Ishikawa (cell line): ENCODE data around the gene SRF.

Source experiments
- CEBPB ChIP-seq: IDR thresholded peaks from 2 replicates; pipeline ENCODE4 v1.6.1; 2012
- CREB1 ChIP-seq: IDR thresholded peaks from 2 replicates; pipeline ENCODE4 v1.6.1; 2012; ENCODE audit warnings: low read depth
- EGR1 ChIP-seq: IDR thresholded peaks from 2 replicates; pipeline ENCODE4 v1.6.1; 2012
- EP300 ChIP-seq: IDR thresholded peaks from 2 replicates; pipeline ENCODE4 v1.6.1; 2012; ENCODE audit warnings: borderline replicate concordance
- FOXM1 ChIP-seq: IDR thresholded peaks from 2 replicates; pipeline ENCODE4 v1.6.1; 2012; ENCODE audit warnings: low read depth, borderline replicate concordance
- NFIC ChIP-seq: IDR thresholded peaks from 2 replicates; pipeline ENCODE4 v1.6.1; 2012
- RAD21 ChIP-seq: IDR thresholded peaks from 2 replicates; pipeline ENCODE4 v1.6.1; 2012; ENCODE audit warnings: low read depth
- TAF1 ChIP-seq: IDR thresholded peaks from 2 replicates; pipeline ENCODE4 v1.6.1; 2012; ENCODE audit warnings: low read depth, mild to moderate bottlenecking
- TCF12 ChIP-seq: IDR thresholded peaks from 2 replicates; pipeline ENCODE4 v1.6.1; 2012; ENCODE audit warnings: low read depth
- TEAD4 ChIP-seq: IDR thresholded peaks from 2 replicates; pipeline ENCODE4 v1.6.1; 2012
- YY1 ChIP-seq: IDR thresholded peaks from 2 replicates; pipeline ENCODE4 v1.6.1; 2012; ENCODE audit warnings: low read depth
- ZBTB7A ChIP-seq: IDR thresholded peaks from 2 replicates; pipeline ENCODE4 v1.6.1; 2012; ENCODE audit warnings: low read depth
- TF ChIP-seq, protein P1 (sequence below): IDR thresholded peaks from 2 replicates; pipeline ENCODE4 v1.6.1; 2012
- TF ChIP-seq, protein P2 (sequence below): IDR thresholded peaks from 2 replicates; pipeline ENCODE4 v1.6.1; 2012; ENCODE audit warnings: low read depth, mild to moderate bottlenecking
- TF ChIP-seq, protein P3 (sequence below): IDR thresholded peaks from 2 replicates; pipeline ENCODE4 v1.6.1; 2012

SRF gene

DNA sequence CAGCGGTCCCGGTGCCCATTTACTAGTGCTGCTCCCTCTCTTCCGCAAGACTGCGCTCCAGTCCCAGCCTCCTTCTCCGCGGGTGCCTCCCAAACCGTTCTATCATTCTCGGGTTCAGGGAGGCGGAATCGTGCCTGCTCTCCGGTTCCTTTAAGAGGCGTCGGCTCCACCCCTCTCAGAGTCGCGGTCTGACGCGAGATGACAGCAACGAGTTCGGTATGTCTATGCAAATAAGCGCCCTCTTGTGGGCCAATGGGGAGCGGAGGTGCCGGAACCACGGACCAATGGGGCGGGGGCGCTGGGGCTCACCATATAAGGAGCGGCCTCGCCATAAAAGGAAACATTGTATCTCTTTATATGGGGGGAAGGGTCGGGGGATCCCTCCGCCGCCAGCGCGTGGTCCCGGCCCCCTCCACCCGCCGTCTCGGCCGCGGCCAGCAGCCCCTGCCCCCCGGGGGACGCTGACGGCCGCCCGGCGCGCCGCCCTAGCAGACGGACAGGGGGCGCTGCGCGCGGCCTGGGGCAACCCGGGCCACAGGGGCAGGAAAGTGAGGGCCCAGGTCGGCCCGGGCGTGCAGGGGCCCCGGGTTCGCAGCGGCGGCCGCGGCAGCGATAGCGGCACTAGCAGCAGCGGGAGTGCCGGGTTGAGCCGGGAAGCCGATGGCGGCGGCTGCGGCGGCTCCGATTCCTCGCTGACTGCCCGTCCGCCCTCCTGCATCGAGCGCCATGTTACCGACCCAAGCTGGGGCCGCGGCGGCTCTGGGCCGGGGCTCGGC is at the start of gene SRF:
TSS of gene SRF (plus strand) at position 339 of the 776 bp plus-strand sequence. CDS start at position 727, 388 bp downstream.
- TF ChIP-seq TAF1 = peak; percentile 17; the same call in 1 of the 2 replicates
- TF ChIP-seq CREB1 = peak; percentile 78
- no peak for TF ChIP-seq EP300
- TF ChIP-seq, protein P1, sequence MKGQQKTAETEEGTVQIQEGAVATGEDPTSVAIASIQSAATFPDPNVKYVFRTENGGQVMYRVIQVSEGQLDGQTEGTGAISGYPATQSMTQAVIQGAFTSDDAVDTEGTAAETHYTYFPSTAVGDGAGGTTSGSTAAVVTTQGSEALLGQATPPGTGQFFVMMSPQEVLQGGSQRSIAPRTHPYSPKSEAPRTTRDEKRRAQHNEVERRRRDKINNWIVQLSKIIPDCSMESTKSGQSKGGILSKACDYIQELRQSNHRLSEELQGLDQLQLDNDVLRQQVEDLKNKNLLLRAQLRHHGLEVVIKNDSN = no peak
- TF ChIP-seq, protein P2, sequence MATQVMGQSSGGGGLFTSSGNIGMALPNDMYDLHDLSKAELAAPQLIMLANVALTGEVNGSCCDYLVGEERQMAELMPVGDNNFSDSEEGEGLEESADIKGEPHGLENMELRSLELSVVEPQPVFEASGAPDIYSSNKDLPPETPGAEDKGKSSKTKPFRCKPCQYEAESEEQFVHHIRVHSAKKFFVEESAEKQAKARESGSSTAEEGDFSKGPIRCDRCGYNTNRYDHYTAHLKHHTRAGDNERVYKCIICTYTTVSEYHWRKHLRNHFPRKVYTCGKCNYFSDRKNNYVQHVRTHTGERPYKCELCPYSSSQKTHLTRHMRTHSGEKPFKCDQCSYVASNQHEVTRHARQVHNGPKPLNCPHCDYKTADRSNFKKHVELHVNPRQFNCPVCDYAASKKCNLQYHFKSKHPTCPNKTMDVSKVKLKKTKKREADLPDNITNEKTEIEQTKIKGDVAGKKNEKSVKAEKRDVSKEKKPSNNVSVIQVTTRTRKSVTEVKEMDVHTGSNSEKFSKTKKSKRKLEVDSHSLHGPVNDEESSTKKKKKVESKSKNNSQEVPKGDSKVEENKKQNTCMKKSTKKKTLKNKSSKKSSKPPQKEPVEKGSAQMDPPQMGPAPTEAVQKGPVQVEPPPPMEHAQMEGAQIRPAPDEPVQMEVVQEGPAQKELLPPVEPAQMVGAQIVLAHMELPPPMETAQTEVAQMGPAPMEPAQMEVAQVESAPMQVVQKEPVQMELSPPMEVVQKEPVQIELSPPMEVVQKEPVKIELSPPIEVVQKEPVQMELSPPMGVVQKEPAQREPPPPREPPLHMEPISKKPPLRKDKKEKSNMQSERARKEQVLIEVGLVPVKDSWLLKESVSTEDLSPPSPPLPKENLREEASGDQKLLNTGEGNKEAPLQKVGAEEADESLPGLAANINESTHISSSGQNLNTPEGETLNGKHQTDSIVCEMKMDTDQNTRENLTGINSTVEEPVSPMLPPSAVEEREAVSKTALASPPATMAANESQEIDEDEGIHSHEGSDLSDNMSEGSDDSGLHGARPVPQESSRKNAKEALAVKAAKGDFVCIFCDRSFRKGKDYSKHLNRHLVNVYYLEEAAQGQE = no peak
- TF ChIP-seq, protein P3, sequence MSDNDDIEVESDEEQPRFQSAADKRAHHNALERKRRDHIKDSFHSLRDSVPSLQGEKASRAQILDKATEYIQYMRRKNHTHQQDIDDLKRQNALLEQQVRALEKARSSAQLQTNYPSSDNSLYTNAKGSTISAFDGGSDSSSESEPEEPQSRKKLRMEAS = peak; percentile 59; the same call in 1 of the 2 replicates
- peak; percentile 5; the same call in 1 of the 2 replicates for TF ChIP-seq TCF12
- peak; percentile 69 for TF ChIP-seq YY1
- peak; percentile 98 for TF ChIP-seq ZBTB7A
- TF ChIP-seq CEBPB = no peak
- TF ChIP-seq RAD21 = no peak; the same call in 1 of the 2 replicates
- no peak for TF ChIP-seq FOXM1
- TF ChIP-seq TEAD4 = 0 out of 2 replicates have a peak, but pooled peaks have one; percentile 34
- TF ChIP-seq NFIC = no peak
- no peak for TF ChIP-seq EGR1

DNA sequence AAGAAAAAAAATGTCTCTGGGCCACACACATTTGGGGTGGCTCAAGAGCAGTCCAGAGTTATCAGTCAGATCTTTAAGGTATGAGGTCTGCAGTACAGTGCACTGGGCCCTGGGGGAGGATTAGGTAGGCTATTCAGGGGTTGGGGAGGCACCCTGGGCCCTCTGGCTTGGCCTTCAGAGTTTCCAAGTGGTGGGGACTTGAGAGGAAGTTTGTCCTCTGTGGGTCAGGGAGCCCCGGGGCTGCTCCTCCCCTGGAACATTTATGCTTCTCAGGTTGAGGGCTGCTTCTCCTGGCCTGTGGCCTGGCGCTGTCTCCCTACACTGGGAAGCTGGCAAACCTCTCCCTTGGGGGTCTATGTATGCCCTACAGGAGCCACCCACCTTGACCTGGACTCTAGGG is 48.9 kb upstream of the SRF start:
- no peak for TF ChIP-seq FOXM1
- TF ChIP-seq, protein P2 = no peak
- TF ChIP-seq CEBPB = no peak
- no peak for TF ChIP-seq YY1
- no peak for TF ChIP-seq CREB1
- no peak for TF ChIP-seq NFIC
- no peak for TF ChIP-seq TAF1
- no peak for TF ChIP-seq TCF12
- no peak for TF ChIP-seq EGR1
- no peak for TF ChIP-seq ZBTB7A
- no peak for TF ChIP-seq TEAD4
- TF ChIP-seq, protein P1 = no peak

DNA sequence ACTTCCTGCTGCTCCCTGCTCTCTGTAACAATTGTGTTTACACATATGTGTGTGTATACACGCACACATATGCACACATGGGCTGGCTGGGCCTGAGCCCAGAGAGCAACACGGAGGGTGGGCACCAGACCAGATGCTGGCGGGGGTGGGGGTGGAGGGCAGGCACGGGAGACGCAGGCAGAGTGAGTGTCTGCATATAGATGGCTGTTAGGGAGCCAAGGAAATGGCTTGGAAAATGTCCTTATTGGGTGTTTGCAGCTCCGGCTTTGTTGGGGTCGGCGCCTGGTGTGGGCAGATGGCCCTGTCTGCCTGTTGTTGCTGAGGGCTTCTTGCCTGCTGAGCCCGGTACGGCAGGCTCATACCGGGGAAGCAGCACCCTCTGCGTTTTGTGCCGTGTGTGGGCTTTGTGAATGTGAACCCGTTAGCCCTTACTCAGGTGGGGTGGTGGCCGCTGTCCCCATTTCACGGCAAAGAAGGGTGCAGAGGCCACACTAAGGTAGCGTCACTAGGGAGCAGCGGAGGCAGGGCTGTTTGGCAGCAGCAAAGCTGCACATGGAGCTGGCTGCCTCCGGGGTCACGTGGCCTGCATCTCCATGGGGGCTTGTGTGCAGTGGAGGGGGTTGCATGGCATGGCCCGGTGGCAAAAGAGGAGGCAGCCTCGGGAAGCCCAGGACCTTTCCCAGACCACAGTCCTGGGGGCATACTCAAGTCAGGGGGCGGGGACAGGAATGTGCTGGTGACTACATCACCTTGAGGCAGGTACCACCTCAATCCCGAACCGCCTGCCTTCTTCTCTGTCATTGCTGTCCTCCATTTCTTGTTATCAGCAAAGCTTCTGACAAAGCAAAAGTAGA is 47.4 kb upstream of the SRF start:
- TF ChIP-seq, protein P1 = no peak
- TF ChIP-seq RAD21 (no peak), ZBTB7A (no peak), CREB1 (no peak)

DNA sequence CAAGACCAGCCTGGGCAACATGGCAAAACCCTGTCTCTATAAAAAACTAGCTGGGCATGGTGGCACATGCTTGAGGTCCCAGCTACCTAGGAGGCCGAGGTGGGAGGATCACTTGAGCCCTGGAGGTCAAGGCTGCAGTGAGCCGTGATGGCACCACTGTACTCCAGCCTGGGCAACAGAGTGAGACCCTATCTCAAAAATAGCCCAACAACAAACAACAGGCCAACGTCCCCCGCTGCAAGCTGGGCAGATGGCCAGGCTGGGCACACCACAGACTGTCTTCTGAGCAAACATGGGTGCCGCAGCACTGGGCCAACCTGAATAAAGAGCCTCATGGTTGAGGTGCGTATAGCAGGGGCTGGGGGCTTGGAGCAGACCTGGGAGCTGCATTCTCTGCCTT is 46.6 kb upstream of the SRF start:
- TF ChIP-seq EGR1 (no peak), EP300 (no peak), YY1 (no peak), TAF1 (no peak), FOXM1 (no peak), NFIC (no peak), TCF12 (no peak)
- TF ChIP-seq, protein P3 = no peak
- TF ChIP-seq, protein P2 = no peak
